HG02970 (cell line): ENCODE data around the gene GHDC.

Experiments
- ATAC-seq: cut with Tn5 transposase; IDR thresholded peaks from one replicate; pipeline ENCODE4 v1.9.1; 2021; ENCODE audit warnings: mild to moderate bottlenecking, moderate library complexity, moderate number of reproducible peaks; ENCODE audit not compliant: unreplicated experiment, low FRiP score

The GHDC gene

DNA sequence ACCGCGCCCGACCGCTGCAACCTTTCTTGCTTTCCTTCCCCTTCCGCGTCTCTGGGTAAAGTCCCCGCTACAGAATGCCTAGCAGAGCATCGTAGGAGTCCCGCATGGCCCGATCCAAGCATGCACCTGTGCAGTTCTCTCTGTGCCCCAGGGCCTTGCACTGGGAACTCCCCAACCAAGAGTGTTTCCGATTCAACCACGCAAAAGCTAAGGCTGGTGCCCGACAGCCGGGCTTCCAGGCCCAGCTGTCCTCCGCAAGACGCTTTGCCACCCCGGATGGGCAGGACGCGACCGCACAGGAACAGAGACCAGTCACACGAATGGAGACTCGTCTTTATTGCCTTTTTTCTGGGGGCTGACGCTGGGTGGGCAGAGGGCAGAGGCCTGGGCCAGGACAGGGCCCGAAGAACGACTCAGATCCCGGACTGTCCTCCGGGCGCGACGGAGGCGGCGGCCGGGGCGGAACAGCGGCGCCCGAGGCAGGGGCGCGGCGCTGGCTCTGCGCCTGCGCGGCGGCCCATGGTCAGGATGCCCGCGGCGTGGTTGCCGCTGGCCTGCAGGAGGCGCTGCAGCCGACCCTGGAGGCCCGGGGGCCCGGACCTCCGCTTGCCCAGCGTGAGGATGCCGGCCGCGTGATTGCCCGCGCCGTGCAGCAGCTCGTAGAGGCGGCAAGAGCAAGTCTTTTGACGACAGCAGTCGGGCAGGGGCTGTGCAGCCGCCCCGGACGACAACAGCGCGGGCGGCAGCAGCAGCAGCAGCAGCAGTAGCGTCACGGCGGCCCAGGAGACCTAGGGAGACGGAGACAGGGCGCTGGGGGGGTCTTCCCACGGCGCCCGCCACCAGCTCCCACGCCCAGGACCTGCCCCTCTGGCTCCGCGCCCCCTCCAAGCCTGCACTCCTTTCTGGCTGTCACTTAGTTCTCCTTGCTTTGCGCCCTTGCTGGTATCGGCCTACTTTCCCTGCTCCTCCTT is 10.3 kb downstream of the GHDC start:
- ATAC-seq = peak; percentile 58

DNA sequence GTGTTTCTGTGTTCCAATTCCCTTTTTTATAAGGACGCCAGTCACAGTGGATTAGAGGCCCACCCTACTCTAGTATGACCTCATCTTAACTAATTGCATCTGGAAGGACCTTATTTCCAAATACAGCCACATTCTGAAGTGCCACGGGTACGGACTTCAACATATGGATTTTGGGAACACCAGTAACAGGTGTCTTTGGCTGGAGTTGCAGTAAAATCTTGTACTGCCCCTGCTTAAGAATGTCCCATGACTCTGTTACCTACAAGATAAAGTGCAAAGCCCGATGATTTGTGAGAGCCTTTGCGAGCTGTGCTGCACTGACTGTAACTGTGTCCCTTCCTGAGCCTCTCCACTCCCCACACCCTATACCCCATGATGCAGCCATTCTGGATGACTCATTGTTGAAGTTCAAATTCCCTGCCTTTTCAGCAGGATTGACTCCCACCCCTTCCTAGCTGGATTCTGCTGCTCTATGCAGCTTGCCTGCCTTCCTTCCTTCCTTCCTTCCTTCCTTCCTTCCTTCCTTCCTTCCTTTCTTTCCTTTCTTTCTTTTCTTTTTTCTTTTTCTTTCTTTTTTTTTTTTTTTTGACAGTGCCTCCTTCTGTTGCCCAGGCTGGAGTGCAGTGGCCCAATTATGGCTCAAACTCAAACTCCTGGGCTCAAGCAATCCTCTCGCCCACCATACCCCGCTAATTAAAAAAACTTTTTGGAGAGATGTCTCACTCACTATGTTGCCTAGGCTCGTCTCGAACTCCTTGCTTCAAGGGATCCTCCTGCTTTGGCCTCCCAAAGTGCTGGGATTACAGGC is 11.2 kb downstream of the GHDC start:
- no peak for ATAC-seq

- ATAC-seq = no peak
Observed at GRCh38 chr17:42181851-42182207, 12.5 kb downstream of the GHDC start.

DNA sequence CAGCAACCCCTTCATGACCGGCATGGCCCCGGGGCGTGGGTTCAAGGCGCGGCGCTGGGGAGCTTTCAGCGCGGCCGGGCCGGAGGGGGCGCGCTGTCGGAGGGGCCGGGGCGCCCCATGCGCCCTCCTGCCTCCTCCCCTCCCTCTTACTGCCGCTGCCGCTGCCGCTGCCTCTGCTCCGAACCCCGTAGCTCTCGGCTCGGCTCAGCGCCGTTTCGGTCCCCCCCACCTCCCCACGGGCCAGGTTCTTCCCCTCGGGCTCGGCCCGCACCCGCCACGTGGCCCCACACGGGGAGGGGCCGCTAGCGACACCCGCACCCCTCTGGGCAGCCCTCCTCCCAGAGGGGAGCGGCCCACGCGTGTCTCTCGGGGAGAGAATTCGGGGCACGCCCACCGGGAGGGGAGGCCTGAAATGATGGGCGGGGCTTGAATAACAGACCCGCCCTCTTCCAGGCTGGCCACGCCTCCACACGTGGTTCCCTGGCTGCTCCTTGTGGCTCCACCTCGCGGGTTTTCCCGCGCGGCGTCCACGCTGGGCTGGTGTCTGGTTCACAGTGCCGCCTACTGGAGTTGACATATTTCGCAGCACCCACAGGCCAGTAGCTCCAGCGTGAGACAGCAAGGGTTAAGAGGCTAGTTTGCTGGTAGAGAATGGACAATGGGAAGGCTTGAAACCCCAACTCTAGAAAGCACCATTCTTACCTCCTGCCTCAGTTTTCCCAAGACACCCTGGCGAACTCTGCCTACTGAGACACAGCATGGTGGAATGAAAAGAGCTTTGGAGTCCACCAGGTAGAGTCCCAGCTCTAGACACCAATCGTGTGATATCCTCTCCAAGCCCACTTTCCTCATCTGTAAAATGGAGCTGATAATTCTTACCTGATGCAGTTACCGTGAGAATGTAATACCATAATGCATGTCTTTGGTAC is 13.1 kb downstream of the GHDC start, which contains the start of gene KCNH4:
KCNH4 (minus strand) TSS at position 221 of the 929 bp plus-strand sequence; CDS start at position 24, 197 bp downstream.
- ATAC-seq = peak; percentile 50

DNA sequence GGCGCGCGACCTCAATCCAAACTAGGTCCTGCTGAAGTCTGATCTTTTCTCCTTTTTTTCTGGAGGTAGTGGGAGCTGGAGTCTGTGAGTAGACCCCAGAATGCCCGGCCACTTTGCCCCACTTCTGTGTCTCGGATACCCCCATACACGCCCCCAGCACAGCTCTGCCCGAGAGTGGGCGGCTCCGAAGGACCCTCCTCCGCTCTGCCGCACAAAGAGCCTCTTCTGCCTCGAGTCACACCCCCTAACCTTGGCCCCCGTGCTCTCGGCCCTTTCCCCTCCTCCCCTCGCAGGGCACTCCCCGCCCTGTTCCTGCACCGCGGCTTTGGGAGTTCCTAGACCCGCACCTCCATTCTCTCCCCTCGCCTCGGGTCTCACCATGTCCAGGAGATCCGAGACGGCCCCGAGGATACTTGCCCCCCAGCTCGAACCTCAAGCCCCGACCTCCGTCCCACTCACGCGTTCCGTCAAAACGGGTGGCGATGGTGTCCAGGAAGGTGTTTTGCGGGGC is 13.8 kb downstream of the GHDC start:
- no peak for ATAC-seq

DNA sequence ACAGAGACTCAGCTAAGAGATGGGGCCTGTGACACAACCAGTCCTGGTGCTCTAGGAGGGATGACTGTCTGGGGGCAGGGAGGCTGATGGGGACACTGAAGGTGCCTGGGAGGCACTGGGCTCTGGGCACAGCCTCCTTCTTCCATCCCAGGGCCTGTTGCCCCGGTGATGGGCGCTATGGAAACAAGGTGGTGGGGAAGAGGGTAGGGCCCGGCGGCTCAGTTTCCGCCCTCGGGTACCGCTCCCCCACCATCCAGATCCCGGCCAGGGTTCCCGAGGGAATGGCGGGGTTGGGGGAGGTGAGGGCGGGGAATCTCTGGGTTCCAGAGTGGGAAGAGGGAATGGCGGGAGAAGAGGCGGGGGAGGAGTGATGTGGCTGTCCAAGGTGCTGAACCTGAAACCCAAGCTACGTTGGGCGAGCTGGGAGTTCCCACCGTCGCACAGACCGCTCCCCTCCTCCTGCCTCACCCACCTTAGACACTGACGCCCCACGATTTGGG is 14.3 kb downstream of the GHDC start:
- no peak for ATAC-seq

DNA sequence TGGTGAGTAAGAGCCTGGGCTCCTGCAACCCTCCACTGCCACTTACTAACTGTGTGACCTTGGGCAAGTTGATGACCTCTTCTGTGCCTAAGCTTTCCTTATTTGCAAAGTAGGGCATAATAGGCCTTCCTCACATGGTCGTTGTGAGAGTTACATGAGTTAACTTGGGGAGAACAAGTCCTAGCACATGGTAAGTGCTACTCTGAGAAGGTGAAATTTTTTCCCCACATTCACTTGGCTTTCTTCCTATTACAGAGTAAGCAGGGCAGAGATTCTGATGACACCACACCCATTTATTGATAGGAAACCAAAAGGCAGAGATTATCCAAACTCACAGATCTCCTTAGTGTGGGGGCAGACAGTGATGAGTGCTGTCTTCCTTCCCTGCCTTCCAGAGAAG is 15.0 kb downstream of the GHDC start:
- ATAC-seq = no peak

- no peak for ATAC-seq
Observed at GRCh38 chr17:42178817-42179216, 15.5 kb downstream of the GHDC start.

DNA sequence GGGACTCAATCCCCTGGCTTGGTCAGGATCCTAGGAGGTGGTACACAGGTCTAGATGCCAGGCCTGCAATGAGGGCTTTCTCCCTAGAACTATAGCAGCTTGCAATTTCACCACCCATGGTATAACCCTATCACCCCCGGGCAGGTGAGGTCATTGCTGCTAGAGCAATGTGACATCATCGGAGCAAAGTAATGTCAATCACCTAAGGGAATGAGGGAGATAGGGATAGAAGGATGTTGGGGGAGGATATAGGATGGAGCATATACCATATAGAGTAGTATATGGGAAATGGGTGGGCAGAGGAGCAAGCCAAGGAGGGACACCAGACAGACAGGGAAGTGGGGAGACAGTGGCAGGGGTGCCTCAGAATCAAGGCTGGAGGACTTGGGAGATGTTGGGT is 16.6 kb downstream of the GHDC start:
- ATAC-seq = no peak

GRCh38 chr17:42174126-42174783 is 20.0 kb downstream of the GHDC start:
- ATAC-seq = no peak

DNA sequence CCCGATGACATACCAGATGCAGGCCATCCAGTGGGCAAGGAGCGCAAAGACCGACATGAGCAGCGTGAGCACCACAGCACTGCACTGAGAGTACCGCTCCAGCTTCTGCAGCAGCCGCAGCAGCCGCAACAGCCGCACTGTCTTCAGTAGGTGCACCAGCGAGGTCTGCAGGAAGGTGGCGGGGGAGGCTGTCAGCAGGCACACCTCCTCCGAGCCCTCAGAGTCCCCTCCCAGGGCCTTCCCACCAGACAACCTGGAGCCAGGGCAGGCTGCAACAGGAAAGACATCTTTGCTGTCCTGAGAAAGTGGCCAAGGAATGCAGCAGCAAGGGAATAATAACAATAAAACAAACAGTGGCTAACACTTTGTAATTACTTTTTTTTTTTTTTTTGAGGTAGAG is 22.5 kb downstream of the GHDC start:
- no peak for ATAC-seq

- ATAC-seq = no peak
Observed at GRCh38 chr17:42169351-42169750, 24.9 kb downstream of the GHDC start.

- ATAC-seq = no peak
Observed at GRCh38 chr17:42167807-42168206, 26.5 kb downstream of the GHDC start.

DNA sequence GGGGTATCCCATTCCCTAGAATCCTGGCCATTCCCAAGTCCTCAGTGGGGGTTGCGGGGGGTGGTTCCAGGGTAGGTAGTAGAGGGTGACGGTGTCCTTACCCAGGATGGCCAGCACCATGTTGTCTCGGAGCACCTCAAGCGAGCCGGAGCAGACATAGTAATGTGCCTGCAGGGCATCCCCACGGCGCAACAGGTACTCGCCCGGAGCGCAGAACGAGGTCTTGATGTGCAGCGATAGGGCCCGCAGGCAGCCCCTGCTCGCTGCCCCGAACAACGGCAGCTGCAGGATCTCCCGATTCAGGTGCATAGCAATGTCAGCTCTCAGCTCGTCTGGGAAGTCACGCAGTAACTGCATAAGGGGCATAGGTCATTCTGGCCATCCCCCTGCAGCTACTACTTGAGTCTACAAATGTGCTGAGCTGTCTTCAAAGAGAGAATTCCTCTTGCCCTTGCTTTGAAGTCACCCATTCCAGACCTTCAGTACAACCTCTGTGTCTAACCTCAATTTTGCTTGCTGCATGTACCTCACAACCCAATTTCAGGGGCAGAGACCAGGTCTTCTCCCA is 28.0 kb downstream of the GHDC start:
- no peak for ATAC-seq

DNA sequence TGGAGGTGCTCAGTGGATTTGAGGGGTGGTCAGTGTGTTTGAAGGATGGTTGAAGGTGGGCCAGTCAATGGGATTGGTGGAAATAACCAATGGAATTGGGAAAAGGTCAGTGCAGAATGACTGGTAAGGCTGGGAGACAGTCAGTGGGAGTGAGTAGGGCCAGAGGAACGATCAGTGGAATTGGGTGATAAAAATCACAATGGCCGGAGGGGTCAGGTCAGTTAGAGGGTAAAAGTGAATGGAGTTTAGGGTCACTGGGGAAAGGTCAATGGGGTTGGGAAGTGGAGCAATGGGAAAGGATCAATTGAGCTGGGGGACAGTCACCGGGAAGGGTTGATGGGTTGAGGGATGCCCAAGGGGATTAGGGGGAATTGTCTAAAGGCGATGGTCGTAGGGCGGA is 28.5 kb downstream of the GHDC start:
- no peak for ATAC-seq

DNA sequence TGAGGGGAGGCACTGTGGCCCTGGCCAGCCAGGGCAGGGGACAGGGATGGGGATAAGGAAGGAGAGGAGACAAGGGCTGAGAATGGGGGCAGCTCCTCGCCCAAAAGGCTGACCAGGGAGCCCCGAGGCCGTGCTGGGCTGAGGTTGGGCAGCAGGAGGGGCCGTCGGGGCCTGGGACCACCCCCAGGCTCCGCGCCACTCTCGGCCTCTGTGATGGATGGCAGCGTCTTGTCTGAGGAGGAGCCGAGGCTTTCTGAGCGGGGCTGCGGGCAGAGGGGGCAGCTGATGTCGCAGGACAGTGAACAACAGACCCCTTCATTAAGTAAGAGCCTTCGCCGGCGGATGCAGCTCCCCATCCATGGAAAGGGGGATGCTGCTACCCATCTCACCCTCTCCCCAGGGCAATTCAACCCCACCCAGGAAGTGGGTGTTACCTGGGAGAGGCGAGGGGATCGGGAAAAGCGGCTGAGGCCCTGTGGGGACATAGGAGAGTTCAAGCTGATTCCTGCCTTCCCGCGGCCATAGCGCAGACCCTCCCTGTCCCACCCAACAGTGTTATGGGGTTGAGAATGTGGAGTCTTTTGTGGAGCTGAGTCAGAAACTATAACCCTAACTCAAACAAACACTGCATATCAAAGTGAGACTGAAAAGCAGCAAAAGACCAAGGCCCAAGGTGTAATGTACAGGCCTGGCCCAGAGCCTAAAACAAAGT is 30.4 kb downstream of the GHDC start:
- no peak for ATAC-seq

GRCh38 chr17:42163113-42163512 is 31.2 kb downstream of the GHDC start:
- no peak for ATAC-seq

DNA sequence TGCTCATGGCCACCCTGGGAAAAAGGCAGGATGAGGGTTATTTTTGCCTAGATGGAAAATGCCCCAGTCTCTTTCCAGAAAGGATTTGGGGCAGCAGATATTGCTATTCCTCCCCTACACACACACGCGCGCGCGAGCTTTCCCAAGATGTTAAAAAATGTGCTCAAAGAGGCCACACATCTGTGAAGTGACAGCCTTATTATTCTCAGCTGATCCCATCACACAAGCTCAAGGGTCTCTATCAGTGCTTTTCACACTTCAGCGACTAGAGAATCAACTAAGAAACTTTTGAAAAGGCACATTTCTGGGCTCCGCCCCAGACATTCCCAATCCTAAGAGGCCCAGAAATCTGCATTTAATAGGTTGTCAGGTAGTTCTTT is 33.8 kb downstream of the GHDC start:
- ATAC-seq = no peak
